ENCODE results near the gene ABCD1.
"Not testable (repeated sequence)": the region's sequence is repeated elsewhere in the genome, so short reads cannot be mapped to it uniquely, and the experiment has no call there.

The ABCD1 gene

DNA sequence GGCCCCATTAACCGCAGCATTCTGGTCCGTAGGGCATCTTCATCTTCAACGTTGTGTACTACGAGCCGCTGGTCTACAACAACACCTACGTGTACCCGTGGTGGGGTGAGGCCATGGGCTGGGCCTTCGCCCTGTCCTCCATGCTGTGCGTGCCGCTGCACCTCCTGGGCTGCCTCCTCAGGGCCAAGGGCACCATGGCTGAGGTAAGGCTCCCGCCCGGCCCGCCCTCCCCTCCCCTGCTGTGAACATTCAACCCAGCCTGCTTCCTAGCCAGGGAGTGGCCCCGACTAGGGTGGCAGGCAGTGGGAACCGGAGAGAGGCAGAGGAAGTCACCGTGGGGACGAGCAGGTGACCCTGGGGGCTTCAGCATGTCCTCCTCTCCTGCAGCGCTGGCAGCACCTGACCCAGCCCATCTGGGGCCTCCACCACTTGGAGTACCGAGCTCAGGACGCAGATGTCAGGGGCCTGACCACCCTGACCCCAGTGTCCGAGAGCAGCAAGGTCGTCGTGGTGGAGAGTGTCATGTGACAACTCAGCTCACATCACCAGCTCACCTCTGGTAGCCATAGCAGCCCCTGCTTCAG lies 29.9 kb upstream of the ABCD1 start:
- no peak for DNase-seq

DNA sequence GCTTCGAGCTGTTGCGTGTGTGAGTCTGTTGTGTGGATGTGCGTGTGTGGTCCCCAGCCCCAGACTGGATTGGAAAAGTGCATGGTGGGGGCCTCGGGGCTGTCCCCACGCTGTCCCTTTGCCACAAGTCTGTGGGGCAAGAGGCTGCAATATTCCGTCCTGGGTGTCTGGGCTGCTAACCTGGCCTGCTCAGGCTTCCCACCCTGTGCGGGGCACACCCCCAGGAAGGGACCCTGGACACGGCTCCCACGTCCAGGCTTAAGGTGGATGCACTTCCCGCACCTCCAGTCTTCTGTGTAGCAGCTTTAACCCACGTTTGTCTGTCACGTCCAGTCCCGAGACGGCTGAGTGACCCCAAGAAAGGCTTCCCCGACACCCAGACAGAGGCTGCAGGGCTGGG lies 28.6 kb upstream of the ABCD1 start:
- DNase-seq, result no peak

DNA sequence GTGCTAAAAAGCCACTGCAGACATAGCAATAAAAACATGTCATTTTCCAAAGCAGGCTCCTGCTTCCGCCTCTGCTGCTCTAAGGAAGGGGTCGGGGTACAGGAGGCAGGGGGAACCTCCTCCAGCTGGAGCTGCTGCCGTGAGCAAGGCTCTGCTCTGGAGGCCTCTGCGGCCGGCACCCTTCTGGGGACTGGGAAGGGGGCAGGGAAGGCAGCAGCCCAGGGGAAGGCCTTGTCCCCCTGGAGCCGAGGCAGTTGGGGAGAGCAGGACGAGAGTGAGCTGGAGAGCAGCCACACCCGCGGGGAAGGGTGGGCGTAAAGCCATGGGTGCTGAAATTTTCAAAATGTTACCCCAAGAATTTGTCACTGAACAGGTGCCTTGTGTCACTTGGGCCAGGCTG lies 28.1 kb upstream of the ABCD1 start:
- DNase-seq, result not testable (repeated sequence)

- not testable (repeated sequence) for DNase-seq
Observed at GRCh38 chrX:153696986-153697722, 27.5 kb upstream of the ABCD1 start.

GRCh38 chrX:153697924-153698865 lies 26.5 kb upstream of the ABCD1 start:
- DNase-seq, result no peak

- not testable (repeated sequence) for DNase-seq
Observed at GRCh38 chrX:153699210-153699783, 25.4 kb upstream of the ABCD1 start.

DNA sequence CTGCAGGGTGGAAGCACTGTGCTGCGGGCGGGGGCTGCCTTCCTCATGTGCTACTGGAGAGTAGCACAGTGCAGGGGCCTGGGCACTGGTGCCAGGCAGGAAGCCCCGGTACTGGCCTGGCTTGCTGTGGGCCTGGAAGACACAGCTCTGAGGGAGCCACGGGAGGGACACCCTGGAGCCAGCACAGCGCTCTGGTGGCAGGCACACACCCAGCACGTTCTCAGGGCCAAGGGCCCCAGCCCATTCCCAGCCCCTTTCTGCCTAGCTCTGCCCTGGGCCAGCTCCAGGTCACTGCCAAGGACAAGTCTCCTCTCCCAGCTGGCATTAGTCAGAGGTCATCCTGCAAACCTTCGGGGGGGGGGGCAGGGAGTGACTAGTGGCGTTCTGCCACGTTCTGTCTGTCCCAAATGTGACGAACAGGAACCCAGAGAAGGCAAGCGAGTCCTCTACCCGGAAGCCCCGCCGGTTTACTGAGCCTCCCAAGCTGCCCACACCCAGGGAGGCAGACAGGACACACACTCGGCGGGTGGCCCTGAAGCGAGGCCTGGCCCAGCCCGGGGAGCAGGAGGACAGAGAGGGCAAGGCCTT lies 24.8 kb upstream of the ABCD1 start:
- not testable (repeated sequence) for DNase-seq

DNA sequence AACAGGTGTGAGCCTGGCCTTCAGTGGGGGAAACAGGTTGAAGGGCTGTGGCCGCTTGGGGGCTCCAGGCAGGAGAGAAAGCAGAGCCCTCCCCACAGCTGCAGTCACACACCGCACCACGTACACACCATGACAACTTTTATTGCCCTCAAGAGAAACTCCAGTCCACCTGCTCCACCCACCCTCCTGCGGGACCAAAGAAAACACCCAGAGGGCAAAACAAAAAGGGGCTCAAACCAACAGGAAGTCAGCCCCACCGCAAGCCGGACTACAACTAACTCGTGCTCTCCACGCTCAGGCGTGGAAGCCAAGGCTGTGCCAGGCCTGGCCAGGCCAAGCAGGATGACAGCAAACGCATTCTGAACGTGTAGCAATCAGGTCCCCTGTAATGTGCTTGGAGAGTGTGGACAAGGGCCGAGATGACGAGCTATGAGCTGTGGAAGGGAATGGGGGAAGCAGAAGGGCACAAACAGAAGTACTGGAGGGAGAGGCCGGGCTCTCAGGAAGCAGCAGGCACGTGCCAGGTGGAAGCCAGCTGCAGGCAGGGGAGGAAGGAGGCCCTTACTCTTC lies 24.2 kb upstream of the ABCD1 start:
- DNase-seq, result no peak

DNA sequence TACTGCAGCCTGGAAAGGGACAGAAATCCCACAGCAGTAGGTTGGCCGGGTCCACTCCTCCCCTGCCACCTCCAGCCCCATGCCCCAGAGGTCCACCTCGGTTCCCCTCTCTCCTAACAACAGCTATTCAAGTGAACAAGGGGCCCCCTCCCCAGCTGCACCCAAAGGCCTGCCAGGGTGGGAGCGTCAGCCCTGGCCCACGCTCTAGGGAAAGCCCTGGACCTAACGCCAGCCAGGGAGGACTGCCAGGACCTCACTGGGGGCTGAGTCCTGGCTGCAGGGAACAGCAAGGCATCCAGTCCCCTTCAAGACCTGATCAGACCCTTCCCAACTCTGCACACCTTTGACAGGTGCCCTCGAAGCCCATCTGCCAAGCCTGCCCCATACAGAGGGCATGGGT lies 23.7 kb upstream of the ABCD1 start:
- DNase-seq, result no peak

- no peak for DNase-seq
Observed at GRCh38 chrX:153701706-153702105, 22.9 kb upstream of the ABCD1 start.

DNA sequence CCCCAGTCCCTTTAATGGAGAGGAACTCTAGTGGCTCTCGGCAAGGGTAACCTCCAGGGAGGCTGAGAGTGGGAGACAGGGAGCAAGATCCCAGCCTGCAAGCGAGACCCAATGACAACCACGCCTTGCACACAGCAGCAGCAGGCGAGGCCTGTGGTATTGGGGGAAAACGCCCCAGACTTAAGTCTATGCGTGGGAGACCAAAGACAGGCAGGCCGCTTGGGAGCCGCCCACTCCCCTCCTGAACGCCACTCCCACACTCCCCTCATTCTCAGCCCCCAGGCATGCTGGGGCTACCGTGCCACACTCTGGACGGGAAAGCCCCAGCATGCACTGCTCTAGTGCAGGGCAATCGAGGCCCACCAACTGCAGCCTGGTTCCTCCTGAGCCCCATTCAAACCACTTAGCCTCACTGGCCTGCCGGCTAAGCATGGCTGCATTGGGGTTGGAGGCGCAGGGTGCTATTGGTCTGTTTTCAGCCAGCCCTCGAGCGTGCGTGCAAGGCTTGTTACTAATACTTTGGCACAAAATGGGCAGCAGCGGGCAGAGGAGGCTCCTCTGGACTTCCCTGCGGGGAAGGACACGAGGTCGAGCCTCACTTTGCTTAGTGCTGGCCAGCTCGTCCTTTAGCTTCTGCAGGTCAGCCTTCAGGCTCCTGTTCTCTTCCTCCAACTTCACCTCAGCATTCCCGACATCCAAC lies 22.2 kb upstream of the ABCD1 start:
- DNase-seq, result no peak

GRCh38 chrX:153703036-153703370 lies 21.7 kb upstream of the ABCD1 start:
- no peak for DNase-seq

DNA sequence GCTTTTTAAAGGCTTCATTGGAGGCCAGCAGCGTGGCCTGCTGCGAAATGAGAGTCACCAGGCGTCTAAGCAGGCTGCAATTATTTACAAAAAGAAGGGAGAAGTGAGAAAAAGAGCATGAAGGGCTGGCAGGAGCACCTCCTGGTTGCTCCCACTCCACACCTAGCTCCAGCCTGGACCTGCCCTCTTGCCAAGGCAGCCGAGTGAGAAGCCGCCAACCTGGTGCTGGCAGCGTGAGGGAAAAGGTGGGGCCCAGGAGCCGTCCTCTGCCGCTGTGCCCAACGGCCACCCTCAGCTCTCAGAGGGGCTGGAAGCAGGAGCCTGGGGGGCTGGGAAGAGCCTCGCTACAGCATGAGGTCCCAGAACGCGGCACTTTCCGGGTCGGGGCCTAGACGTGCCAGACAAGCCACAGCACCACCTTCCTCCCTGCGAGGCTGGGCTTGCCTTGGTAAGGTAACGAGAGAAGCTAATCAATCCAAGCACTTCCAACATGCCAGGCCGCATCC lies 20.6 kb upstream of the ABCD1 start:
- DNase-seq, result no peak

DNA sequence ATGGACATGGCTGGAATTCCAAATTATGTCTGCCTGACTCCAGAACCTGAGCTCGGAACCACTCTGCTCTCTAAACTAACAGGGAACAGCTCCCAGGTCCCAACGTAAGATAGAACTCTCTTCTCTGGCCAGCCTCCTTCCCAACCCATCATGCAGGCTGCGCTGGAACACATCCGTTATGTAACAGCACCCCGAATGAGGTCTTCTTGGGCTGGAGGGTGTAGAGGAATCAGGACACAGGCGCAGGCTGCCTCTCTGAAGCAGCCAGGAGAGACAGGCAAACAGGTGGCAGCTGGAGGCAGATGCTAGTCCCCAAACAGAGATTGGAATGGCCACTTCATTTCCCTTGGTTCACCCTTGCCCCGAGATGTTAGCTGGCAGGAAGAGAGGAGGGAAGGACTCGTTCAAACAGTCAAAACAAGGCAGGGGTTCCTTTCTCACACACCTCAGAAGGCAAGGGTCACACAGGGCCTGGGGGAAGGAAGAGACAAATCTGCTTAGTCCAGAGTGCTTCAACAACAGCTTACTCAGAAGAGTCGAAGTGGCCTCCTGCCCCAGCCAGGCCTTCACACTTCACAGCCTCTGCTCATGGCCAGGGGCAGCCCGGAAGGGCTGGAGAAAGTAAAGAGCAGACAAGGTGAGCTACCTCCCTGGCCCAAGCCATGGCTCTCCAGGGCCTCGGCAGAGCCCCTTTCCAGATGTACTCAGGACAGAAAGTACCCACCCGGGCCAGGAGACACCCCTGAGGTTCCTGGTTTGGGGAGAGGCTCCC lies 19.8 kb upstream of the ABCD1 start:
- not testable (repeated sequence) for DNase-seq

DNA sequence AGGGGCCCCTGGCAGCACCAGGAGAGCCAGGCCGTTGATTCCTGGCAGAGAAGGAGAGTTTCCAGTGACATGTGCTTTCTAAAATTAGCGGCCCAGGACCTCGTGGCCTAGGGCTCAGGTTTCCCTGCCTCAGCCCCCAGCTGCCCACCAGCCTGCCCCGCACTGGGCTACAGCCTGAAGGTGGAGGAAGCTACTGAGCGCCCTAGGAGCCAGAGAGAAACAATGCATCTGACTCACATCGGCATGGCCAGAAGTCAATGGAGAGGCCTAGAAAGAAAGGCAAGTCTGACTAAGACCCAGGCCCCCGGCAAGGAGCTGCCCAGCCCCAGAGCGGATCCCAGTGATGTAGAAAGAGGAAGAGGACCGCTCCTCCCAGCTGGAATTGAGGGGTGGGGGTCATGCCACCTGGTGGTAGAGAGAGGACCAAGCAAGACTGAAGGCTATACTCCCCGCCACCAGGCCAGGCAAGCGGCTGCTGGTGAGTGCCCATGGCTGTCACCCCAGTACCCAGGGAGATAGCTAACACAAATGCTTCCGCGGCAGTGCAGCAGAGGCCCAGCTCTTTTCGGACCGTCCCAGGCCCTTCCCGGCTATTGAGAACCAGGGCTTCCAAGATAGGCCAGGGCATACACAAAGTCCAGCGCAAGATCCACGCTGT lies 19.1 kb upstream of the ABCD1 start:
- DNase-seq, result not testable (repeated sequence)

GRCh38 chrX:153706799-153707198 lies 17.9 kb upstream of the ABCD1 start:
- DNase-seq, result no peak

DNA sequence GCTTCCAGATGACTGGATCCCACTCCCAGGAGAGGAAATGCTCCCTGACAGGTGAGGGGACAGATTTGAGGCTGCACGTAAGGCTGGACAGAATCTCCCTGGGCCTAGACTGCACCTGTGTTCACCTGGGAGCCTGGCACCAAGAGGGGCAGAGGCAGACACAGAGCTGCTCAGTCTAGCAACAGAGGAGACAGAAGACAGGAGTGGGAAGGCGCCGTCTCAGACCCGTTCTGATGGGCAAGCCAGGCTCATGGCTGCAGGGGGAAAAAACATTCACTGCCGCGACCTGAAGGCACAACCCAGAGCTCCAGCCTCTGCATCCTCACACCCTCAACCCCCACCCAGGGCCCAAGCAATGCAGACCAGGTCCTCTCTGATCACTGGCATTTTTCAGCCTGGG lies 17.2 kb upstream of the ABCD1 start:
- no peak for DNase-seq

GRCh38 chrX:153708415-153708814 lies 16.2 kb upstream of the ABCD1 start:
- DNase-seq, result peak; percentile 67

- DNase-seq, result no peak
Observed at GRCh38 chrX:153709726-153710674, 14.7 kb upstream of the ABCD1 start.

Measured in activated CD4-positive, alpha-beta T cell treated with anti-CD3 and anti-CD28 coated beads for 48 hours (primary cell).